ENCODE measurements around the gene COPS7A. TPM values are rescaled to one million over a fixed set of nuclear protein-coding genes. Genes with fewer than 3 reads are reported as not detected.

Gene COPS7A
- total RNA-seq, 2 experiments from 2014 or later = 43.0 to 47.8 TPM

GRCh38 chr12:6767353-6768319 lies 43.8 kb downstream of the COPS7A start:
- Mint-ChIP-seq H3K4me3 (peak overlapping the region; percentile 85), H3K4me1 (ENCODE audit: low read depth) (peaks cover 46% of the 10 kb centered on the region), H3K9me3 (no peaks in the 10 kb centered on the region), H3K27me3 (ENCODE audit: low read depth) (peaks cover 34% of the 10 kb centered on the region), H3K36me3 (ENCODE audit: low read depth) (no peaks in the 10 kb centered on the region), H3K27ac (peak overlapping the region; percentile 52)
- intact Hi-C loops (cut with micrococcal nuclease) = loop anchor here (1.0 to 5.0 kb wide), 2 partner anchors 22 to 60 kb away; partner anchors contain the start of genes CD4 and P3H3
- DNase-seq = no peak
- CTCF ChIA-PET = interaction anchor here (0.8 to 4.0 kb wide), 17 partner anchors 9 to 87 kb away, joined by 3 to 44 read pairs (median 7); partner anchors contain the start of genes MLF2 and ZNF384

GRCh38 chr12:6768437-6768914 lies 44.6 kb downstream of the COPS7A start:
- intact Hi-C loops (cut with micrococcal nuclease) = loop anchor here (5.0 kb wide), 1 partner anchor 59 kb away; the partner anchor contains the start of gene P3H3
- Mint-ChIP-seq H3K27ac (no peak overlapping the region), H3K27me3 (ENCODE audit: low read depth) (peaks cover 34% of the 10 kb centered on the region), H3K4me3 (no peak overlapping the region), H3K4me1 (ENCODE audit: low read depth) (peaks cover 54% of the 10 kb centered on the region), H3K9me3 (no peaks in the 10 kb centered on the region), H3K36me3 (ENCODE audit: low read depth) (no peaks in the 10 kb centered on the region)
- no peak for DNase-seq
- CTCF ChIA-PET = interaction anchor here (0.6 to 4.0 kb wide), 4 partner anchors 10 to 66 kb away, joined by 3 to 44 read pairs (median 10); partner anchors contain the start of gene MLF2

DNA sequence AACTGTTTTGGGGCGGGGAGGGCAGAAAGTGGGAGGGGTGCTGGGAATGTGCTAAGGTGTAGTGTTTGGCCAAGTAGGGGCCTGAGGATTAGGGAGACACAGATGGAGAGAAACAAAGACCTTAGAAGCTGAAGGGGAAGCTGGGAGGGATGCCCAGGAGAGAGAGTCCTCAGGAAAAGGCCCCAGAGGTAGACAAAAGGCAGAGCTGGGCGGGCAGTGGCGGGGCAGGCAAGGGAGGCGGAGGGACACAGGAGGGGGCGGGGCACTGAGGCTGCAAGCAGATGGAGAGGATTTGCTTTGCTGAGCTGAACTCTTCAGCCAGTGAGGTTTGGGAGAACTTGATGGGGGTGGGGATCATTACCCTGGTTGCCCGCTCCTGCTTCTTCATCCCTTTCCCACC lies 45.1 kb downstream of the COPS7A start:
- no peak for DNase-seq
- H3K36me3 Mint-ChIP-seq (ENCODE audit: low read depth) = no peaks in the 10 kb centered on the region

DNA sequence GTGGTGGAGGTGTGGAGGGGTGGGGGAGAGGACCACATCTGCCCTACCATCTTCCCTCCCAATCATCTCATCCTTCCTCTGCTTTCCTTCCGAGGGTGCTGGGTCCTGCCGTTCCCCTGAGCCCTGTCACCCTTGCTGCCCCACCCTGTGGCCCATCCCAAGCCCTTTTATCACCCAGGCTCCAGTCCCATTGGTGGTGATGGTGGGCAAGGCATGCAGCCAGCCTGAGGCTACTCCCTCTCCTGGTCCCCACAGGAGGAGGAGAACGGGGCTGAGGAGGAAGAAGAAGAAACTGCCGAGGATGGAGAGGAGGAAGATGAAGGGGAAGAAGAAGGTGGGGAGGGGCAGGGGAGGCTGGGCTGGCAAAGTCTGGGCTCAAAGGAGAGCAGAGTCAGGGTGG lies 45.8 kb downstream of the COPS7A start:
- CTCF ChIA-PET = interaction anchor here (0.8 to 3.6 kb wide), 2 partner anchors 9 to 16 kb away, joined by 3 to 30 read pairs; partner anchors contain the start of gene MLF2
- H3K4me3 Mint-ChIP-seq = no peak overlapping the region
- no peaks in the 10 kb centered on the region for H3K9me3 Mint-ChIP-seq
- intact Hi-C loops (cut with micrococcal nuclease) = loop anchor here (5.0 kb wide), 2 partner anchors 58 to 188 kb away; partner anchors contain the start of gene P3H3
- peaks cover 55% of the 10 kb centered on the region for H3K4me1 Mint-ChIP-seq (ENCODE audit: low read depth)
- H3K36me3 Mint-ChIP-seq (ENCODE audit: low read depth) = no peaks in the 10 kb centered on the region
- H3K27ac Mint-ChIP-seq = no peak overlapping the region
- no peak for DNase-seq
- H3K27me3 Mint-ChIP-seq (ENCODE audit: low read depth) = peaks cover 24% of the 10 kb centered on the region

More for the DNA sequence above, 45.1 kb downstream of the COPS7A start:
- intact Hi-C loops (cut with micrococcal nuclease) = loop anchor here (5.0 kb wide), 1 partner anchor 58 kb away; the partner anchor contains the start of gene P3H3
- CTCF ChIA-PET = interaction anchor here (0.6 to 3.6 kb wide), 3 partner anchors 9 to 66 kb away, joined by 3 to 30 read pairs (median 4); partner anchors contain the start of gene MLF2
- Mint-ChIP-seq H3K4me1 (ENCODE audit: low read depth) (peaks cover 55% of the 10 kb centered on the region), H3K27ac (no peak overlapping the region), H3K27me3 (ENCODE audit: low read depth) (peaks cover 31% of the 10 kb centered on the region), H3K9me3 (no peaks in the 10 kb centered on the region), H3K4me3 (no peak overlapping the region)

GRCh38 chr12:6770094-6770493 lies 46.2 kb downstream of the COPS7A start:
- no peak overlapping the region for H3K4me3 Mint-ChIP-seq
- CTCF ChIA-PET = interaction anchor here (0.7 to 3.6 kb wide), 4 partner anchors 8 to 161 kb away, joined by 3 to 30 read pairs (median 5); partner anchors contain the start of gene MLF2
- H3K36me3 Mint-ChIP-seq (ENCODE audit: low read depth) = peaks cover under 1% of the 10 kb centered on the region
- DNase-seq = no peak
- peaks cover 58% of the 10 kb centered on the region for H3K4me1 Mint-ChIP-seq (ENCODE audit: low read depth)
- intact Hi-C loops (cut with micrococcal nuclease) = loop anchor here (5.0 kb wide), 1 partner anchor 187 kb away; no protein-coding TSS in a partner anchor
- no peak overlapping the region for H3K27ac Mint-ChIP-seq
- H3K9me3 Mint-ChIP-seq = no peaks in the 10 kb centered on the region
- H3K27me3 Mint-ChIP-seq (ENCODE audit: low read depth) = peaks cover 22% of the 10 kb centered on the region

DNA sequence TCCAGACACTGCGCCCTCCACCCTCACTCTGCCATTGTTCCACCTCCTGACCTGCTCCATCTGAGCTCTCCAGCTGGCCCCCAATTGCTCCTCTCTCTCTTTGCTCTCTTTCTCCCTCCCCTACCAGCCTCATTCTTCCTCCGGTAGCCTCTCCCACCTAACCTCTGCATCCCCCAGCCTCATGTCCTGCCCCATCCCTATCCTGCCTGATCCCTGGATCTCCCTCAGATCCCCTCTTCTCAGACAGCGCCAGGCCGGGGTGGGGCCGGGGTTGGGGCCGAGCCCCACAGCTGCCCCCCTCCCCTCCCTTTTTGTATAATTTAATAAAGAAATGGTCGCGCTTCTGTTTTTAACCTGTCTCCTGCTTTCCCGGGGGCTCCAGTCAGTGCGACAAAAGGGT lies 46.8 kb downstream of the COPS7A start:
- DNase-seq = no peak
- Mint-ChIP-seq H3K4me3 (no peak overlapping the region), H3K9me3 (no peaks in the 10 kb centered on the region), H3K27me3 (ENCODE audit: low read depth) (peaks cover 17% of the 10 kb centered on the region), H3K4me1 (ENCODE audit: low read depth) (peaks cover 58% of the 10 kb centered on the region), H3K27ac (peak overlapping the region; percentile 33), H3K36me3 (ENCODE audit: low read depth) (peaks cover 2% of the 10 kb centered on the region)
- CTCF ChIA-PET = interaction anchor here (0.7 to 6.3 kb wide), 5 partner anchors 10 to 161 kb away, joined by 3 to 39 read pairs (median 7); partner anchors contain the start of genes CD4 and MLF2
- intact Hi-C loops (cut with micrococcal nuclease) = loop anchor here (5.0 kb wide), 1 partner anchor 187 kb away; no protein-coding TSS in a partner anchor

- Mint-ChIP-seq H3K27me3 (ENCODE audit: low read depth) (peaks cover 14% of the 10 kb centered on the region), H3K4me3 (no peak overlapping the region), H3K4me1 (ENCODE audit: low read depth) (peaks cover 59% of the 10 kb centered on the region), H3K27ac (peak overlapping the region; percentile 88), H3K9me3 (no peaks in the 10 kb centered on the region), H3K36me3 (ENCODE audit: low read depth) (peaks cover 3% of the 10 kb centered on the region)
- intact Hi-C loops (cut with micrococcal nuclease) = loop anchor here (1.0 to 5.0 kb wide), 2 partner anchors 9 to 186 kb away; no protein-coding TSS in a partner anchor
- CTCF ChIA-PET = interaction anchor here (0.7 to 6.3 kb wide), 5 partner anchors 10 to 64 kb away, joined by 3 to 39 read pairs (median 7); partner anchors contain the start of genes CD4 and MLF2
- DNase-seq = no peak
Observed at GRCh38 chr12:6771091-6771495, 47.2 kb downstream of the COPS7A start.

DNA sequence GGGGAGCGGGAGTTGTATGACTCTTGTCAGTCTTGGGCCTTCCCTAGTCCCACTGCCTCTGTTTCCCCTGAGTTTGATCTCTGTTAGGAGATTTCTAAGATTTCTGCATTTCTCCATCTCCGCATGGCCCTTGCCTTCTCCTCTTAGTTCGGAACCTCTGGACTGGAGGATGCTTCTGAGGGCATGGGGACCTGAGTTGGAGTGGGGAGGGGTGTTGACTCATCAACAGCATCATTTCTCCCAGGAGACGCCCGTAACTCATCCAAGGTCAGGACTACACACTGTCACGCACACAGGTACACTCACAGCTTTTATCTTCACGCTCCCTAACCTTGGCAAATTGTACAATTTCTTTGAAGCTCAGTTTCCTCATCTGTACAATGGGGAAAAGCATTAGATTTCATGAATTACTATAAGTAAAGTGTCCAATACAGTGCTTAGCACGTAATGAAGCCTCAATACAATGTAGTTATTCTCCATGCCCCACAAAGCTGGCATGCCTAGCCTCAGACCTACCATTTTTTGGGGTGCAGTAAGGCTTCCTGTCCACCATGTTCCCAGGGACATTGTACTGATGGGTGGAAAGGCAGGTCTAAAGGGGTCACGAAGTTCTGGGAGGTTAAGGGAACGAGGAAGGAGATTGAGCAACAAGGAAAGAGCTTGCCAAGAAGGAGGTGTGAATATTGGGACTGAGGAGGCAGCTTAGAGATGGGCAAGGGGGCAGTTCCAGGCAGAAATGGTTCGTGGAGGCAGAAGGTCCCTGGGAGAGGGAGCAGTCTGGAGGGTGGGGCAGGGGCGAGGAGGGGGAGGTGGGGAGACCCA lies 47.9 kb downstream of the COPS7A start:
- Mint-ChIP-seq H3K27ac (peak overlapping the region; percentile 88), H3K27me3 (ENCODE audit: low read depth) (peaks cover 14% of the 10 kb centered on the region)

DNA sequence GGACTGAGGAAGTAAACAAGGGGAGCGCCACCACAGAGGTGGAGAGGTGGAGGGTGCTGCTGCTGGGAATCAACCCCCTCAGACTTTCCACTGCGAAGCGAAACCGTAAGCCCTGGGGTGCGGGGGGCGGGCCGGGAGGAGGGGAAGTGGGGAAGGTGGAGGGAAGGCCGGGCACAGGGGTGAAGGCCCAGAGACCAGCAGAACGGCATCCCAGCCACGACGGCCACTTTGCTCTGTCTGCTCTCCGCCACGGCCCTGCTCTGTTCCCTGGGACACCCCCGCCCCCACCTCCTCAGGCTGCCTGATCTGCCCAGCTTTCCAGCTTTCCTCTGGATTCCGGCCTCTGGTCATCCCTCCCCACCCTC lies 48.5 kb downstream of the COPS7A start, which contains the start of gene LAG3:
LAG3 (plus strand) TSS at position 190 of the 365 bp plus-strand sequence. CDS start 333 bp downstream, outside the sequence.
- intact Hi-C loops (cut with micrococcal nuclease) = loop anchor here (2.0 to 5.0 kb wide), 2 partner anchors 48 to 185 kb away; partner anchors contain the start of gene COPS7A
- peak; percentile 80 for DNase-seq
- Mint-ChIP-seq H3K9me3 (no peaks in the 10 kb centered on the region), H3K27ac (peak within 1 kb of the TSS; percentile 88), H3K36me3 (ENCODE audit: low read depth) (peaks cover 10% of the 10 kb centered on the region), H3K4me3 (peak within 1 kb of the TSS; percentile 83), H3K27me3 (ENCODE audit: low read depth) (peaks cover 14% of the 10 kb centered on the region), H3K4me1 (ENCODE audit: low read depth) (peaks cover 69% of the 10 kb centered on the region)
- CTCF ChIA-PET = interaction anchor here (1.5 to 6.3 kb wide), 3 partner anchors 19 to 53 kb away, joined by 4 to 39 read pairs (median 30); partner anchors contain the start of genes CD4 and MLF2

More for the DNA sequence above, 47.9 kb downstream of the COPS7A start:
- Mint-ChIP-seq H3K4me3 (peak overlapping the region; percentile 83), H3K4me1 (ENCODE audit: low read depth) (peaks cover 65% of the 10 kb centered on the region), H3K36me3 (ENCODE audit: low read depth) (peaks cover 7% of the 10 kb centered on the region), H3K9me3 (no peaks in the 10 kb centered on the region)
- CTCF ChIA-PET = interaction anchor here (0.7 to 6.3 kb wide), 6 partner anchors 9 to 63 kb away, joined by 3 to 39 read pairs (median 6); partner anchors contain the start of genes CD4 and MLF2
- DNase-seq = no peak
- intact Hi-C loops (cut with micrococcal nuclease) = loop anchor here (1.0 to 5.0 kb wide), 3 partner anchors 9 to 186 kb away; partner anchors contain the start of gene COPS7A

- H3K27me3 Mint-ChIP-seq (ENCODE audit: low read depth) = peaks cover 10% of the 10 kb centered on the region
- H3K36me3 Mint-ChIP-seq (ENCODE audit: low read depth) = peaks cover 13% of the 10 kb centered on the region
- peak overlapping the region; percentile 88 for H3K27ac Mint-ChIP-seq
Observed at GRCh38 chr12:6772726-6773589, 49.1 kb downstream of the COPS7A start.

More at GRCh38 chr12:6772726-6773589, 49.1 kb downstream of the COPS7A start:
- H3K9me3 Mint-ChIP-seq = no peaks in the 10 kb centered on the region
- no peak for DNase-seq
- H3K4me1 Mint-ChIP-seq (ENCODE audit: low read depth) = peaks cover 71% of the 10 kb centered on the region
- H3K4me3 Mint-ChIP-seq = peak overlapping the region; percentile 83
- CTCF ChIA-PET = interaction anchor here (1.5 to 6.3 kb wide), 3 partner anchors 18 to 53 kb away, joined by 4 to 39 read pairs (median 24); partner anchors contain the start of genes CD4 and MLF2
- intact Hi-C loops (cut with micrococcal nuclease) = loop anchor here (2.0 to 5.0 kb wide), 2 partner anchors 48 to 184 kb away; partner anchors contain the start of gene COPS7A
